Stimulated activated CD4-positive, alpha-beta T cell treated with anti-CD3 and anti-CD28 coated beads, Interleukin-2, amount 100 ng/mL, for 48 hours (primary cell): ENCODE data around the gene HDAC6.
A peak's percentile ranks its signal among the peaks of the same experiment; 100 is the strongest.
"Not testable (repeated sequence)": the region's sequence is repeated elsewhere in the genome, so short reads cannot be mapped to it uniquely, and the experiment has no call there.

Experiments used
- DNase-seq, 2 donors: peaks; one replicate each; pipeline ENCODE4 v3.0.0-alpha.2; 2020

The HDAC6 gene

GRCh38 chrX:48790477-48790876 is 11.4 kb upstream of the HDAC6 start:
- no peak for DNase-seq

- DNase-seq, result no peak
These were observed 10.6 kb upstream of the HDAC6 start for GRCh38 chrX:48791063-48791820.

- no peak for DNase-seq
These were observed 9.6 kb upstream of the HDAC6 start for GRCh38 chrX:48792219-48792618.

- DNase-seq, result no peak
These were observed 7.9 kb upstream of the HDAC6 start for GRCh38 chrX:48793935-48794334.

DNA sequence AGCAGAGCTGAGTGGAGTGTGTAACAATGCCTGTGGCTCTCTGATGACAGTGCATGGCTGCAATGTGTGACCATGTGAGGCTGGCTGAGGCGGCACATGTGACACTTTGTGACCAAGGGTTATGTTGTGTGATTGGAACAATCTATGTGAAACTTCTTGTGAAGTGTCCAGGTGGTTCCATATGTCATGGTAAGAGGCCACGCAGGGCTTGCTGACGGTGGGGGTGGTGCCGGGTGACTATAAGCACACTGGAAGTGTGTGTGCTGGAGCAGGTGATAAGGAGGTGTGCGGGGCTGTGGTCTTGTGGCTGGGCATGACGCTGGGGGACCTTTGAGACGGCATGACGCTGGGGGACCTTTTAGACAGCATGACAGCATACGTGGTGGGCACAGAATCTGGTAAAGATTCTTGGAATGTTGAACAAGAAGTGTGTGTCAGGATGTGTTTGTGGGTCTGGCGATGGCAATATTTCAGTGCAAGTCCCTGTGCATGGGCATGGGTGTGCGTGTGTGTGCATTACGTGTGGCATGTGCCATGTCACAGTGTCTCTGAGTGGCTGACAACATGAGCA is 7.4 kb upstream of the HDAC6 start:
- no peak for DNase-seq

DNA sequence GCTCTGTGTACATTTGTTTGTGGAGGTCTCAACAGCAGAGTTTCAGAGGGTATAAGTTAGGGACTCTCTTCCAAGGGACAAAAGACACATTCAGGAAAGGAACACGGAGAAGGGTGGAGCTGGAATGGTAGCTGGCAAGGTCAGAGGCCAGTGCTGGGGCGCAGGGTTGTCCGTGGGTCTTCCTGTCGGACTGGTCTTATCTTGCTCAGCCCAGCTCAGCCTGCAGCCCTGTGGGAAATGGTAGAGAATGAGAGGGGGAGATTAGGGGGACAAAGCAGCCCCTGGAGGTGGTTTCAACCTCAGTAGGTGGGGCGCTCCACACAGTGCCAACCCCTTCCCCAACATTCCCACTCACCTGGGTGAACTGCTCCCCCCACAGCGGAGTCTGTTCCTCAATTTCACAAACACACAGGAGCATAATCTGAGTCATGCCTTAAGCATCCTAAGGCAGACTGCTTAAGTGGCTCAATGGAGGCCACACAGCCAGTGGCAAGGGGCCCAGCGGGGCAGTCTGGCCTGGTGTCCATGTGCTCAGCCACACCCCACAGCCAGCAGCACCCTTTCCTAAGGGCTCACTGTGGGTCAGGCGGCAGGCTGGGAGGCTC is 6.9 kb upstream of the HDAC6 start:
- no peak for DNase-seq

DNA sequence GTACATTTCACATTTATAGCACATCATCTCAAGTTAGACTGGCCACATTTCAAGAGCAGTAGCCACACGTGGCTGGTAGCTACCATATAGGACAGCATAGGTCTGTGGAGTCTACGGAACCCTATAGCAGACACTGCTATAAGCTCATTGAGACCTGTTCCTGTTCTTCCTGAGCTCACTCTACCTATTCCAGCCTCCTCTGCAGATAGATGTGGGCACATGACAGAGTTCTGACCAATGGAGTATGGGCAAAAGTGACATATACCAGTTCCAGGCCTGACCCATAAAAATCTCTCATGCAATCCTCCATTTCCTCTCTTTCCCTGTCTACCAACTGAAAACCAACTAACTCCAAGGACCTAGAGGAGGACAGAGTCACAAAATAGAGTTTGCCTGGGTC is 3.5 kb upstream of the HDAC6 start:
- no peak for DNase-seq

DNA sequence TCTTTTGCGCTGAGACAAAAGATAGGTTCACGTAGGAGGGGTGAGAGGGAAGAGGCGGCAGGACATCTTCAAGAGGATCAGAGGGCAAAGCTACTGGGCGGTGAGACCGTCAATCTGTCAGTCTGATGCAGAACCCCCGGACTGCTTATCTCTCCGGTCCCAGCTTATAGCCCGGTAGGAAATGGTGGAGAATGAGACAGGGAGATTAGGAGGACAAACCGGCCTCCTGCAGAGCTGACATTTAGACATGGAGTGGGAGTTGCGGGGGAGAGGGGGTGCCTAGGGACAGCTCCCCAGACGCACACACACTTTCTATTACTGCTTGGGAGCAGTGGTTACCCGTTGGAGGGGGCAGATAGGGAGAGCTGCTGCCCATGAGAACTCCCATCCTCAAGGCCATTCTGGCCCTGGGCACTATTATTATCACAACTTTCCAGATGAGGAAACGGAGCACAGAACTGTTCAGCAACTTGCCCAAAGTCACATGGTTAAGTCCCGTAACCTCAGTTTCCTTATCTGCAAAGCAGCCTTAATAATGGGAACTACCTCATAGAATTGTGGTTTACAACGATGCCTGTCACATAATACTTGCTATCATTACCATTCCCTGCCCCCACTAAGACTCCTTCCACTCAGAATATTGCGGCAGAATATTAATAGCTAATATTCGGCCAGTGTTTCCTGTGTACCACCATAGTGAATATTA is 1.1 kb upstream of the HDAC6 start:
- no peak for DNase-seq

DNA sequence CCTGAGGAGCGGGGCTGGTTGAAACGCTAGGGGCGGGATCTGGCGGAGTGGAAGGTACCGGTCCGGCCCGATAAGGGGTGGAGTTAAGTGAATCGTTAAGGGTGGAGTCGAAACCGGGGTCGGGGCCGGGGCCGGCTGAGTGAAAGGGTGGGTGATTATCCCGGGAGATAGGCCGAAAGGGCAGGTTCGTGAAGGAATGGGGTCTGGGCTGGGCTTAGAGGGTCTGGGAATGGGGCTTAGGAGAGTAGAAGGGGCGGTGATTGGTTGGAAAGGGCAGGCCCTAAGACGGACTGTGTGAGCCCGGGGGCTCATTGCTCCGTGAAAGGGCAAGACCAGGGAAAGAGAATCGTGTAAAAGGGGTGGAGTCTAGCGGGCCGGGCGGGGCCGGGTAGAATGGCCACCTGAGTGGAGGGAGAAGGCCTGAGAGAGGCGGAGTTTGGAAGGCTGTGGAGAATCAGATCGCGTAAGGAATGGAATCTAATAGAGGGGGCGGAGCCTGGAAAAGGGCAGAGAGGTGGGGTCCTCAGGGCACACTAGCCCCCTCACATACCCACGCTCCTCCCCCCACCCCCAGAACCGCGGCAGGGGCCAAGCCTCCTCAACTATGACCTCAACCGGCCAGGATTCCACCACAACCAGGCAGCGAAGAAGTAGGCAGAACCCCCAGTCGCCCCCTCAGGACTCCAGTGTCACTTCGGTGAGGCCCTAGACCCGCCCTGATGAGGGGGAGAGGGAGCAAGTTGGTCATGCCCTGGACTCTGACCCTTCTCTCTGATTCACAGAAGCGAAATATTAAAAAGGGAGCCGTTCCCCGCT is 430 bp downstream of the HDAC6 start:
- peak; percentile 46 to 59 for DNase-seq

DNA sequence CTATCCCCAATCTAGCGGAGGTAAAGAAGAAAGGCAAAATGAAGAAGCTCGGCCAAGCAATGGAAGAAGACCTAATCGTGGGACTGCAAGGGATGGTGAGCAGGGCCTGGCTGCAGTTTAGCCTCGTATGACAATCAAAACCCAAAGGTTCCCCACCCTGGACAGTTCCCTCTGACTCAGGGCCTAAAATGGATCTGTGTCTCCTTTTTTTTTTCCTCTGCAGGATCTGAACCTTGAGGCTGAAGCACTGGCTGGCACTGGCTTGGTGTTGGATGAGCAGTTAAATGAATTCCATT is 986 bp downstream of the HDAC6 start:
- DNase-seq, result no peak

GRCh38 chrX:48806081-48806480 is 4.2 kb downstream of the HDAC6 start:
- no peak for DNase-seq

GRCh38 chrX:48813644-48814043 is 11.8 kb downstream of the HDAC6 start:
- no peak for DNase-seq

DNA sequence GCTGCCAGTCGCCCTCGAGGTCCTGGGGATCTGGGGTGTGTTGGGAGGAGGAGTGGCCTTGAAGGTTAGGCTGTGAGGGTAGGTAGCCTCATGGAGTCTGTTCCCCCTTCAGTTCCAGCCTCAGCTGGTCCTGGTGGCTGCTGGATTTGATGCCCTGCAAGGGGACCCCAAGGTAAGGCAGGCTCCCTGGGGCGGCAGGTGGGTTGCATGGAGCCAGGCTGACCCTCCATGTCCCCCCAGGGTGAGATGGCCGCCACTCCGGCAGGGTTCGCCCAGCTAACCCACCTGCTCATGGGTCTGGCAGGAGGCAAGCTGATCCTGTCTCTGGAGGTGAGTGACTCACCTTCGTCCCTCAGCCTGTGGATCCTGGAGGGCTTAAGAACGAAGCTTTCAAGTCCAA is 12.9 kb downstream of the HDAC6 start:
- DNase-seq, result no peak

DNA sequence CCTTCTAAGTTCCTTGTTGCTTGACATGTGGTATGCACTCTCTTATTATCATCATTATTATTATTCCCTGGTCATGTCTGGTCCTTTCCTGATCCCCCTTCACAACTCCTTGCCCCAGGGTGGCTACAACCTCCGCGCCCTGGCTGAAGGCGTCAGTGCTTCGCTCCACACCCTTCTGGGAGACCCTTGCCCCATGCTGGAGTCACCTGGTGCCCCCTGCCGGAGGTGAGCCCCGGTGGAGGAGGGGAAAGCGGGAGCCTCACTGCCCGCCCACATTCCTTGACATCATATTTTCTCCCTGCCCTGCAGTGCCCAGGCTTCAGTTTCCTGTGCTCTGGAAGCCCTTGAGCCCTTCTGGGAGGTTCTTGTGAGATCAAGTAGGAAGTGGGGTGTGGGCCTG is 13.4 kb downstream of the HDAC6 start:
- DNase-seq, result no peak

DNA sequence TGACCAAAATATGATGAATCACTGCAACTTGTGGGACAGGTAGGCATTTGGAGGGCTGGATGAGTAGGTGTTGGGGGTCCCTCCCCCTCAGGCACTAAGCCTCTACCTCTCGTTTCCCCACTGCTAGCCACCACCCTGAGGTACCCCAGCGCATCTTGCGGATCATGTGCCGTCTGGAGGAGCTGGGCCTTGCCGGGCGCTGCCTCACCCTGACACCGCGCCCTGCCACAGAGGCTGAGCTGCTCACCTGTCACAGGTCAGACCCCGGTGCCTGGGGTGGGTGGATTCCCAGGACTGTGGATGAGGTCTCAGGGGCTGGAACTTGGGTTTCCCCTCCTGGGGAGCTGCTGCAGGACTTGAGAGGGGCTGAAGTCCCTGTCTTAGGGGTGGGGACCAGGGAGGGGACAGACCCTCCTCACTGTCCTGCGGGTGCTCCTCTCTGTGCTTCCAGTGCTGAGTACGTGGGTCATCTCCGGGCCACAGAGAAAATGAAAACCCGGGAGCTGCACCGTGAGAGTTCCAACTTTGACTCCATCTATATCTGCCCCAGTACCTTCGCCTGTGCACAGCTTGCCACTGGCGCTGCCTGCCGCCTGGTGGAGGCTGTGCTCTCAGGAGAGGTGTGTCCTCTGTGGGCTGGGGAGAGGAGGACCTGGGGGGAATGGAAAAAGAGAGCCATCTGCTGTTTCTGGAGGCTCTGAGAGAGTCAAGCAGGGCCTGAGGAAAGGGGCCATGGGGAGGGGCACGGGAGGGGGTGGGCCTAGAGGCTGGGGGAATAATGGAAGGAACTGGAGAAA is 14.3 kb downstream of the HDAC6 start:
- no peak for DNase-seq

DNA sequence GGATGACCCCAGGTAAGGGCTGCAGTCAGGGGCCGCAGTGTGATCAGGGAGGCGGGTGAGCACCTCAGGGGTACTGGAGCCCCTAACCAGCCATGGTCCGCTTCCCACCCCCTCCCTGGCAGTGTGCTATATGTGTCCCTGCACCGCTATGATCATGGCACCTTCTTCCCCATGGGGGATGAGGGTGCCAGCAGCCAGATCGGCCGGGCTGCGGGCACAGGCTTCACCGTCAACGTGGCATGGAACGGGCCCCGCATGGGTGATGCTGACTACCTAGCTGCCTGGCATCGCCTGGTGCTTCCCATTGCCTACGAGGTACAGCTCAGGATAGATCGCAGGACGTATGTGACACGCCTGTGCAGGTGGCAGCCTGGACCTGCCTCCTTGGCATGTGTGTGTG is 16.2 kb downstream of the HDAC6 start:
- no peak for DNase-seq

- no peak for DNase-seq
These were observed 17.0 kb downstream of the HDAC6 start for GRCh38 chrX:48818866-48819265.

DNA sequence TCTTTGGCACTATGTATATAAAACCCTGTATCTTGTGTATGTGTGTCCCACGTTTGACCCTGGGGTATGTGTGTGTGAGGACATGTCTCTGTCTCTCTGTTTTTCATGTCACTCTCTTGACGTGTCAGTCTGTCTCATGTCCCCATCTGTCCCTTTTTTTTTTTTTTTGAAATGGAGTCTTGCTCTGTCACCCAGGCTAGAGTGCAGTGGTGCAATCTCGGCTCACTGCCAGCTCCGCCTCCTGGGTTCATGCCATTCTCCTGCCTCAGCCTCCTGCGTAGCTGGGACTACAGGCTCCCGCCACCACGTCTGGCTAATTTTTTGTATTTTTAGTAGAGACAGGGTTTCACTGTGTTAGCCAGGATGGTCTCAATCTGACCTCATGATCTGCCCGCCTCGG is 17.5 kb downstream of the HDAC6 start:
- DNase-seq, result not testable (repeated sequence)

- no peak for DNase-seq
These were observed 21.2 kb downstream of the HDAC6 start for GRCh38 chrX:48823053-48823452.

- no peak for DNase-seq
These were observed 22.2 kb downstream of the HDAC6 start for GRCh38 chrX:48824066-48824465.

- no peak for DNase-seq
These were observed 24.4 kb downstream of the HDAC6 start, which contains the start of gene ERAS for GRCh38 chrX:48826135-48826875. TSS of gene ERAS (plus strand) at chrX:48826513. CDS start at chrX:48829124, 2,611 bp downstream.
